SK-N-SH (cell line): ENCODE data around the gene CLIC5. TPM values are rescaled to one million over a fixed set of nuclear protein-coding genes. Genes with fewer than 3 reads are reported as not detected.

Source experiments
- CTCF ChIA-PET: fragments of 300-600, 350-600 bp; formaldehyde crosslinking; extraction: SDS; loops from one replicate; lab custom pipeline; 2021; lab: Yijun Ruan, JAX
- POLR2A ChIA-PET: fragments of 350-600 bp; sonication (Branson Sonifier 250); formaldehyde crosslinking; extraction: SDS; loops from one replicate; lab custom pipeline; 2020; ENCODE audit warnings: antibody characterized with exemption, inconsistent platforms; lab: Yijun Ruan, JAX
- DNase-seq: peaks from one replicate; pipeline ENCODE4 v3.0.0; 2012
- H2AFZ ChIP-seq: fragments of 200-600 bp; sonication (generic); 2 replicates; pipeline ENCODE4 v1.8.1; 2016; ENCODE audit warnings: antibody characterized with exemption, mild to moderate bottlenecking, low read depth
- H3F3A ChIP-seq: fragments of 200-600 bp; sonication (generic); replicated peaks from 2 replicates; pipeline ENCODE3; 2016; ENCODE audit warnings: antibody characterized with exemption, mild to moderate bottlenecking; ENCODE audit not compliant: insufficient read depth
- H3K27ac ChIP-seq, 2 experiments: fragments of 200-500 bp in 1 of 2; fragments of 200-600 bp in 1 of 2; sonication (Bioruptor generic) in 1 of 2; sonication (generic), shearing (Covaris generic) in 1 of 2; 2 replicates each; pipeline versions ENCODE4 v1.5.1 to v1.6.1; 2014 to 2016; ENCODE audit warnings: low read depth in 2 of 2, inconsistent platforms in 1 of 2, low read length in 1 of 2, mild to moderate bottlenecking in 1 of 2, mixed read lengths in 1 of 2
- H3K27me3 ChIP-seq: fragments of 200-600 bp; sonication (generic), shearing (Covaris generic); 2 replicates; pipeline ENCODE4 v1.6.1; 2016; ENCODE audit warnings: mixed run types; ENCODE audit not compliant: insufficient read depth
- H3K36me3 ChIP-seq, 2 experiments: fragments of 200-500 bp in 1 of 2; fragments of 200-600 bp in 1 of 2; sonication (Bioruptor generic) in 1 of 2; sonication (generic) in 1 of 2; replicated peaks in 1 of 2; 2 replicates each; pipeline versions ENCODE3 to v1.5.1; 2014 to 2016; ENCODE audit warnings: low read length in 1 of 2, mild to moderate bottlenecking in 1 of 2; ENCODE audit not compliant: insufficient read depth in 2 of 2, control insufficient read depth in 1 of 2
- H3K4me1 ChIP-seq, 2 experiments: fragments of 200-500 bp in 1 of 2; fragments of 200-600 bp in 1 of 2; sonication (Bioruptor generic) in 1 of 2; sonication (generic), shearing (Covaris generic) in 1 of 2; 2 replicates each; pipeline versions ENCODE4 v1.5.1 to v1.6.1; 2014 to 2016; ENCODE audit warnings: low read depth in 1 of 2, low read length in 1 of 2, mixed run types in 1 of 2; ENCODE audit not compliant: insufficient read depth in 2 of 2, control insufficient read depth in 1 of 2
- H3K4me2 ChIP-seq: fragments of 200-600 bp; sonication (generic), shearing (Covaris generic); 2 replicates; pipeline ENCODE4 v1.6.1; 2017; ENCODE audit warnings: mixed run types
- H3K4me3 ChIP-seq, 2 experiments: fragments of 200-500 bp in 1 of 2; fragments of 200-600 bp in 1 of 2; sonication (Bioruptor generic) in 1 of 2; sonication (generic), shearing (Covaris generic) in 1 of 2; 2 replicates each; pipeline versions ENCODE4 v1.5.1 to v1.8.1; 2014 to 2016; ENCODE audit warnings: low read depth in 2 of 2, inconsistent platforms in 1 of 2, low read length in 1 of 2, mild to moderate bottlenecking in 1 of 2, mixed read lengths in 1 of 2, moderate library complexity in 1 of 2
- H3K79me2 ChIP-seq: fragments of 200-600 bp; sonication (generic); 2 replicates; pipeline ENCODE4 v1.8.1; 2017; ENCODE audit warnings: mild to moderate bottlenecking; ENCODE audit not compliant: insufficient read depth
- H3K9ac ChIP-seq: fragments of 200-600 bp; sonication (generic); 2 replicates; pipeline ENCODE4 v1.6.1; 2017; ENCODE audit warnings: mixed run types
- H3K9me2 ChIP-seq: fragments of 200-600 bp; sonication (generic); 2 replicates; pipeline ENCODE4 v1.6.1; 2017; ENCODE audit warnings: mixed run types
- H3K9me3 ChIP-seq: fragments of 200-600 bp; sonication (generic); 2 replicates; pipeline ENCODE4 v1.6.1; 2017; ENCODE audit warnings: mixed run types, mild to moderate bottlenecking, moderate library complexity
- H4K20me1 ChIP-seq: fragments of 200-600 bp; sonication (generic); 2 replicates; pipeline ENCODE4 v1.6.1; 2017; ENCODE audit warnings: mild to moderate bottlenecking, mixed run types; ENCODE audit not compliant: insufficient read depth
- CTCF ChIP-seq: fragments of 200-600 bp; sonication (generic); IDR thresholded peaks from 2 replicates; pipeline ENCODE4 v1.6.1; 2017; ENCODE audit warnings: antibody characterized with exemption, mild to moderate bottlenecking, moderate library complexity
- EZH2phosphoT487 ChIP-seq: fragments of 200-600 bp; sonication (generic); IDR thresholded peaks from 2 replicates; pipeline ENCODE4 v1.6.1; 2017; ENCODE audit warnings: low read depth, mixed run types, mild to moderate bottlenecking, antibody characterized with exemption, moderate library complexity, borderline replicate concordance
- GABPA ChIP-seq: IDR thresholded peaks from 2 replicates; pipeline ENCODE4 v1.4.0; 2012; ENCODE audit warnings: low read depth, mild to moderate bottlenecking
- GATA2 ChIP-seq: sonication (generic); formaldehyde crosslinking; IDR thresholded peaks from 2 replicates; pipeline ENCODE4 v1.5.0; 2020; ENCODE audit warnings: mild to moderate bottlenecking, missing genetic modification reagents
- MAX ChIP-seq: IDR thresholded peaks from 2 replicates; pipeline ENCODE4 v1.4.0; 2012; ENCODE audit warnings: low read depth
- PBX3 ChIP-seq: IDR thresholded peaks from 2 replicates; pipeline ENCODE4; 2012
- POLR2AphosphoS5 ChIP-seq: IDR thresholded peaks from 2 replicates; pipeline ENCODE4 v1.6.1; 2012; ENCODE audit warnings: low read depth, low read length
- RAD21 ChIP-seq: IDR thresholded peaks from 2 replicates; pipeline ENCODE4 v1.6.1; 2012; ENCODE audit warnings: mild to moderate bottlenecking, low read length
- RXRA ChIP-seq: IDR thresholded peaks from 2 replicates; pipeline ENCODE4 v1.4.0; 2012; ENCODE audit warnings: low read depth, mild to moderate bottlenecking, borderline replicate concordance
- SMC3 ChIP-seq: IDR thresholded peaks from 2 replicates; pipeline ENCODE4 v1.6.1; 2012; ENCODE audit warnings: low read depth, low read length, improper control_type of control experiment
- TAF1 ChIP-seq: IDR thresholded peaks from 2 replicates; pipeline ENCODE4 v1.6.1; 2012; ENCODE audit warnings: low read depth, mild to moderate bottlenecking, low read length, moderate library complexity, borderline replicate concordance
- TCF12 ChIP-seq: IDR thresholded peaks from 2 replicates; pipeline ENCODE4 v1.4.0; 2012
- ZBTB33 ChIP-seq: IDR thresholded peaks from 2 replicates; pipeline ENCODE4 v1.4.0; 2012; ENCODE audit warnings: low read depth, borderline replicate concordance
- WGBS: methylation state at CpG from one replicate; pipeline ENCODE4 v1.1.6; 2017; ENCODE audit warnings: low lambda C conversion rate; 5-methylcytosine and 5-hydroxymethylcytosine counted together
- polyA plus RNA-seq, 3 experiments: library from polyadenylated mRNA; depleted of rRNA; stranded (reverse); fragments of >200 nt; gene quantifications; 2 replicates each; pipeline ENCODE4 v1.2.3, GENCODE V29; 2012

The CLIC5 gene
- polyA plus RNA-seq, 1 of the 3 experiments (the other 2 are of a cell fraction) = 0.03 TPM

GRCh38 chr6:45946352-45946751, 69.3 kb downstream of the CLIC5 start:
- H3K79me2 ChIP-seq = no peaks in the 10 kb centered on the region
- H3K9me2 ChIP-seq = no peaks in the 10 kb centered on the region
- H3K4me2 ChIP-seq = no peak overlapping the region
- DNase-seq = peak; percentile 44
- no peak overlapping the region for H3K9ac ChIP-seq
- no peaks in the 10 kb centered on the region for H3K4me1 ChIP-seq
- ChIA-PET CTCF (interaction anchor here (0.6 to 1.5 kb wide), 8 partner anchors 9 to 1471 kb away, joined by 3 to 11 read pairs (median 3); no protein-coding TSS in a partner anchor), POLR2A (no interaction called here)
- no peak overlapping the region for H3K27ac ChIP-seq
- no peaks in the 10 kb centered on the region for H3F3A ChIP-seq
- TF ChIP-seq SMC3 (peak; percentile 44), RAD21 (peak; percentile 56), ZBTB33 (no peak), GABPA (no peak), CTCF (peak; percentile 69), POLR2AphosphoS5 (no peak), TCF12 (peak; percentile 94), RXRA (no peak), TAF1 (no peak), PBX3 (peak; percentile 46; the same call in 1 of the 2 replicates), EZH2phosphoT487 (no peak), GATA2 (no peak), MAX (peak; percentile 49; the same call in 1 of the 2 replicates)
- no peaks in the 10 kb centered on the region for H3K36me3 ChIP-seq
- no peak overlapping the region for H3K4me3 ChIP-seq
- peaks cover 21% of the 10 kb centered on the region; the same call in 1 of the 2 replicates for H3K27me3 ChIP-seq
- H3K9me3 ChIP-seq = no peaks in the 10 kb centered on the region
- WGBS = 3% methylated on average over 3 of the region's 3 CpGs
- H4K20me1 ChIP-seq = no peaks in the 10 kb centered on the region
- no peak overlapping the region for H2AFZ ChIP-seq
